SK-N-SH (cell line): ENCODE results near the gene ROPN1. TPM values are rescaled to one million over a fixed set of nuclear protein-coding genes. Genes with fewer than 3 reads are reported as not detected.

Source experiments
- CTCF ChIA-PET: fragments of 300-600, 350-600 bp; formaldehyde crosslinking; extraction: SDS; loops from one replicate; lab custom pipeline; 2021; lab: Yijun Ruan, JAX
- POLR2A ChIA-PET: fragments of 350-600 bp; sonication (Branson Sonifier 250); formaldehyde crosslinking; extraction: SDS; loops from one replicate; lab custom pipeline; 2020; ENCODE audit warnings: antibody characterized with exemption, inconsistent platforms; lab: Yijun Ruan, JAX
- DNase-seq: peaks from one replicate; pipeline ENCODE4 v3.0.0; 2012
- H2AFZ ChIP-seq: fragments of 200-600 bp; sonication (generic); 2 replicates; pipeline ENCODE4 v1.8.1; 2016; ENCODE audit warnings: antibody characterized with exemption, mild to moderate bottlenecking, low read depth
- H3F3A ChIP-seq: fragments of 200-600 bp; sonication (generic); replicated peaks from 2 replicates; pipeline ENCODE3; 2016; ENCODE audit warnings: antibody characterized with exemption, mild to moderate bottlenecking; ENCODE audit not compliant: insufficient read depth
- H3K27ac ChIP-seq, 2 experiments: fragments of 200-500 bp in 1 of 2; fragments of 200-600 bp in 1 of 2; sonication (Bioruptor generic) in 1 of 2; sonication (generic), shearing (Covaris generic) in 1 of 2; 2 replicates each; pipeline versions ENCODE4 v1.5.1 to v1.6.1; 2014 to 2016; ENCODE audit warnings: low read depth in 2 of 2, inconsistent platforms in 1 of 2, low read length in 1 of 2, mild to moderate bottlenecking in 1 of 2, mixed read lengths in 1 of 2
- H3K27me3 ChIP-seq: fragments of 200-600 bp; sonication (generic), shearing (Covaris generic); 2 replicates; pipeline ENCODE4 v1.6.1; 2016; ENCODE audit warnings: mixed run types; ENCODE audit not compliant: insufficient read depth
- H3K36me3 ChIP-seq, 2 experiments: fragments of 200-500 bp in 1 of 2; fragments of 200-600 bp in 1 of 2; sonication (Bioruptor generic) in 1 of 2; sonication (generic) in 1 of 2; replicated peaks in 1 of 2; 2 replicates each; pipeline versions ENCODE3 to v1.5.1; 2014 to 2016; ENCODE audit warnings: low read length in 1 of 2, mild to moderate bottlenecking in 1 of 2; ENCODE audit not compliant: insufficient read depth in 2 of 2, control insufficient read depth in 1 of 2
- H3K4me1 ChIP-seq, 2 experiments: fragments of 200-500 bp in 1 of 2; fragments of 200-600 bp in 1 of 2; sonication (Bioruptor generic) in 1 of 2; sonication (generic), shearing (Covaris generic) in 1 of 2; 2 replicates each; pipeline versions ENCODE4 v1.5.1 to v1.6.1; 2014 to 2016; ENCODE audit warnings: low read depth in 1 of 2, low read length in 1 of 2, mixed run types in 1 of 2; ENCODE audit not compliant: insufficient read depth in 2 of 2, control insufficient read depth in 1 of 2
- H3K4me2 ChIP-seq: fragments of 200-600 bp; sonication (generic), shearing (Covaris generic); 2 replicates; pipeline ENCODE4 v1.6.1; 2017; ENCODE audit warnings: mixed run types
- H3K4me3 ChIP-seq, 2 experiments: fragments of 200-500 bp in 1 of 2; fragments of 200-600 bp in 1 of 2; sonication (Bioruptor generic) in 1 of 2; sonication (generic), shearing (Covaris generic) in 1 of 2; 2 replicates each; pipeline versions ENCODE4 v1.5.1 to v1.8.1; 2014 to 2016; ENCODE audit warnings: low read depth in 2 of 2, inconsistent platforms in 1 of 2, low read length in 1 of 2, mild to moderate bottlenecking in 1 of 2, mixed read lengths in 1 of 2, moderate library complexity in 1 of 2
- H3K79me2 ChIP-seq: fragments of 200-600 bp; sonication (generic); 2 replicates; pipeline ENCODE4 v1.8.1; 2017; ENCODE audit warnings: mild to moderate bottlenecking; ENCODE audit not compliant: insufficient read depth
- H3K9ac ChIP-seq: fragments of 200-600 bp; sonication (generic); 2 replicates; pipeline ENCODE4 v1.6.1; 2017; ENCODE audit warnings: mixed run types
- H3K9me2 ChIP-seq: fragments of 200-600 bp; sonication (generic); 2 replicates; pipeline ENCODE4 v1.6.1; 2017; ENCODE audit warnings: mixed run types
- H3K9me3 ChIP-seq: fragments of 200-600 bp; sonication (generic); 2 replicates; pipeline ENCODE4 v1.6.1; 2017; ENCODE audit warnings: mixed run types, mild to moderate bottlenecking, moderate library complexity
- H4K20me1 ChIP-seq: fragments of 200-600 bp; sonication (generic); 2 replicates; pipeline ENCODE4 v1.6.1; 2017; ENCODE audit warnings: mild to moderate bottlenecking, mixed run types; ENCODE audit not compliant: insufficient read depth
- CTCF ChIP-seq: fragments of 200-600 bp; sonication (generic); IDR thresholded peaks from 2 replicates; pipeline ENCODE4 v1.6.1; 2017; ENCODE audit warnings: antibody characterized with exemption, mild to moderate bottlenecking, moderate library complexity
- ELF1 ChIP-seq: IDR thresholded peaks from 2 replicates; pipeline ENCODE4 v1.4.0; 2012
- FOSL2 ChIP-seq: IDR thresholded peaks from 2 replicates; pipeline ENCODE4 v1.4.0; 2012; ENCODE audit warnings: low read depth, mild to moderate bottlenecking, moderate library complexity, borderline replicate concordance
- FOXJ3 ChIP-seq: sonication (generic); formaldehyde crosslinking; IDR thresholded peaks from 2 replicates; pipeline ENCODE4 v1.5.1; 2020; ENCODE audit warnings: mild to moderate bottlenecking, missing genetic modification reagents
- FOXM1 ChIP-seq: IDR thresholded peaks from 2 replicates; pipeline ENCODE4 v1.4.0; 2012; ENCODE audit warnings: low read depth, mild to moderate bottlenecking
- IRF3 ChIP-seq: fragments of 150-350 bp; IDR thresholded peaks from 2 replicates; pipeline ENCODE4 v1.6.1; 2016; ENCODE audit warnings: mild to moderate bottlenecking, low read depth, low read length
- JUND ChIP-seq: IDR thresholded peaks from 2 replicates; pipeline ENCODE4 v1.4.0; 2012
- MAX ChIP-seq: IDR thresholded peaks from 2 replicates; pipeline ENCODE4 v1.4.0; 2012; ENCODE audit warnings: low read depth
- MEF2A ChIP-seq: IDR thresholded peaks from 2 replicates; pipeline ENCODE4 v1.4.0; 2012; ENCODE audit warnings: low read depth, borderline replicate concordance
- MXI1 ChIP-seq: IDR thresholded peaks from 2 replicates; pipeline ENCODE4 v1.6.1; 2012; ENCODE audit warnings: mild to moderate bottlenecking, low read depth, low read length, improper control_type of control experiment
- NFIC ChIP-seq: IDR thresholded peaks from 2 replicates; pipeline ENCODE4 v1.4.0; 2012; ENCODE audit warnings: borderline replicate concordance
- NRF1 ChIP-seq: IDR thresholded peaks from 2 replicates; pipeline ENCODE4 v1.6.1; 2012; ENCODE audit warnings: low read depth, mild to moderate bottlenecking, low read length
- POLR2AphosphoS5 ChIP-seq: IDR thresholded peaks from 2 replicates; pipeline ENCODE4 v1.6.1; 2012; ENCODE audit warnings: low read depth, low read length
- RCOR1 ChIP-seq: fragments of 150-350 bp; IDR thresholded peaks from 2 replicates; pipeline ENCODE4 v1.6.1; 2017; ENCODE audit warnings: antibody characterized with exemption, low read length
- RFX5 ChIP-seq: IDR thresholded peaks from 2 replicates; pipeline ENCODE4 v1.6.1; 2012; ENCODE audit warnings: mild to moderate bottlenecking, improper control_type of control experiment, low read length
- RXRA ChIP-seq: IDR thresholded peaks from 2 replicates; pipeline ENCODE4 v1.4.0; 2012; ENCODE audit warnings: low read depth, mild to moderate bottlenecking, borderline replicate concordance
- USF1 ChIP-seq: IDR thresholded peaks from 2 replicates; pipeline ENCODE4 v1.4.0; 2012; ENCODE audit warnings: low read depth, borderline replicate concordance
- USF2 ChIP-seq: fragments of 150-350 bp; IDR thresholded peaks from 2 replicates; pipeline ENCODE4 v1.6.1; 2017; ENCODE audit warnings: antibody characterized with exemption, low read length, low read depth, borderline replicate concordance
- ZBTB33 ChIP-seq: IDR thresholded peaks from 2 replicates; pipeline ENCODE4 v1.4.0; 2012; ENCODE audit warnings: low read depth, borderline replicate concordance
- WGBS: methylation state at CpG from one replicate; pipeline ENCODE4 v1.1.6; 2017; ENCODE audit warnings: low lambda C conversion rate; 5-methylcytosine and 5-hydroxymethylcytosine counted together
- polyA plus RNA-seq, 3 experiments: library from polyadenylated mRNA; depleted of rRNA; stranded (reverse); fragments of >200 nt; gene quantifications; 2 replicates each; pipeline ENCODE4 v1.2.3, GENCODE V29; 2012

Gene ROPN1
- polyA plus RNA-seq, 1 of the 3 experiments (the other 2 are of a cell fraction), result 0.05 TPM

GRCh38 chr3:124034016-124034843 lies 42.3 kb upstream of the ROPN1 start (continued):
- TF ChIP-seq FOXJ3 (CRISPR knock-in tag), result no peak
- TF ChIP-seq MAX, result no peak
- TF ChIP-seq MXI1, result no peak
- no peak for TF ChIP-seq JUND
- no peak for TF ChIP-seq ELF1
- no peak for TF ChIP-seq FOXM1

GRCh38 chr3:124033360-124034015 lies 41.6 kb upstream of the ROPN1 start, which contains the start of gene KALRN:
KALRN (plus strand) TSS chr3:124033369.
- ChIA-PET CTCF (interaction anchor here (0.6 to 6.1 kb wide), 37 partner anchors 8 to 457 kb away, joined by 3 to 60 read pairs (median 3); no protein-coding TSS in a partner anchor), POLR2A (interaction anchor here (0.7 to 3.0 kb wide), 23 partner anchors 9 to 284 kb away, joined by 3 to 14 read pairs (median 4); partner anchors contain the start of gene CCDC14)
- Histone ChIP-seq H3F3A (no peaks in the 10 kb centered on the region), H3K9me3 (no peaks in the 10 kb centered on the region), H3K27me3 (no peaks in the 10 kb centered on the region), H3K36me3 (no peaks in the 10 kb centered on the region), H4K20me1 (peaks cover 5% of the 10 kb centered on the region; the same call in 1 of the 2 replicates), H3K9ac (peak within 1 kb of the TSS; percentile 90), H3K79me2 (peaks cover 35% of the 10 kb centered on the region; the same call in 1 of the 2 replicates), H3K4me2 (peak within 1 kb of the TSS; percentile 91), H3K4me1 (peaks cover 0 to 22% of the 10 kb centered on the region in 2 experiments; a peak in 3 of 4 replicates), H3K27ac (peak within 1 kb of the TSS; percentile 65 to 92), H3K9me2 (no peaks in the 10 kb centered on the region), H2AFZ (peak within 1 kb of the TSS; percentile 98)
- 4% methylated on average over 13 of the region's 63 CpGs for WGBS
- DNase-seq, result no peak
- no peak for TF ChIP-seq FOXJ3 (CRISPR knock-in tag)
- TF ChIP-seq USF1, result no peak
- peak; percentile 58; the same call in 1 of the 2 replicates for TF ChIP-seq MXI1
- TF ChIP-seq CTCF, result peak; percentile 44
- TF ChIP-seq ZBTB33, result no peak
- TF ChIP-seq POLR2AphosphoS5, result no peak
- no peak for TF ChIP-seq RFX5
- no peak for TF ChIP-seq FOSL2
- no peak for TF ChIP-seq NRF1
- TF ChIP-seq MEF2A, result no peak
- TF ChIP-seq RXRA, result no peak
- TF ChIP-seq USF2, result no peak
- no peak for TF ChIP-seq IRF3
- no peak for TF ChIP-seq RCOR1
- TF ChIP-seq NFIC, result no peak
- peak; percentile 67; the same call in 1 of the 2 replicates for TF ChIP-seq MAX
- TF ChIP-seq, all 33 proteins: peak for 3
- peak within 1 kb of the TSS; percentile 96 to 97 for H3K4me3 ChIP-seq
